CMK (cell line): ENCODE data around the gene CDRT4.
A peak's percentile ranks its signal among the peaks of the same experiment; 100 is the strongest.

ENCODE experiments used
- DNase-seq: peaks from one replicate; pipeline ENCODE4 v3.0.0-alpha.2; 2010; ENCODE audit warnings: low read depth

The CDRT4 gene

DNA sequence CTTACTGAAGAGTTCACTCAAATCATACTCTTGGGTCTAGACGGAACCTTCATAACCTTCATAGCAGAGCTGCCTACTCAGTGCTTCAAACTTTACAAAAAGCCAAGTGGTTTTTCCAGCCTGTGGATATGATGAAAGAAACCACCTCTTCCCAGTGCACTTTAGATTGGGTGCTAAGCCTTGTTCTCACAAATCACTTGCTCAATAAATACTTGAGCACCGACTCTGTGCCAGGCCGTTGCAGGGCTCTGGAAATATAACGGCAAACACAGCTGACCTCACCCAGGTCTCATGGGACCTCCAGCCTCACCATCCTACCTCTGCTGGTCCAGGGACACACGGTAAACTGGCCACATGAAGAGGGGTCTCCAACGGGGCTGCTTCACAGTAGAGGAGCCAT is 35.7 kb downstream of the CDRT4 start:
- DNase-seq, result no peak

DNA sequence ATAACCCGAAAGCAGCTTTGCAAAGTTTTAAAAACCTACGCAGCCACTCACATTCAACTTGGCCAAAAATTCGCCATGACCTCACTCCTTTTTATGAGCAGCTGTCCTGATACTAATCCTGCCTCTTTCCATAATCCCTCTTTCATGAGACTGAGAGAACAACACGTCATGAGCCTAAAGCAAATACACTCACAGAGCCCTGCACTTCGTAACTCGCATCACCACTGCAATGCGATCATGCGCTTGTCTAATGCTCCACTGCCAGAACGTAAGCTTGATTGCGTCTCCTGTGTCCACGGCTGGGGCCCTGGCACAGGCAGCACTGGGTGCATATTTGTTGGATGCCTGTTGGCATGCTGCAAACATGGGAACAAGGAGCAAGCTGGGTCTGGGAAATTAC is 36.2 kb downstream of the CDRT4 start:
- no peak for DNase-seq

DNA sequence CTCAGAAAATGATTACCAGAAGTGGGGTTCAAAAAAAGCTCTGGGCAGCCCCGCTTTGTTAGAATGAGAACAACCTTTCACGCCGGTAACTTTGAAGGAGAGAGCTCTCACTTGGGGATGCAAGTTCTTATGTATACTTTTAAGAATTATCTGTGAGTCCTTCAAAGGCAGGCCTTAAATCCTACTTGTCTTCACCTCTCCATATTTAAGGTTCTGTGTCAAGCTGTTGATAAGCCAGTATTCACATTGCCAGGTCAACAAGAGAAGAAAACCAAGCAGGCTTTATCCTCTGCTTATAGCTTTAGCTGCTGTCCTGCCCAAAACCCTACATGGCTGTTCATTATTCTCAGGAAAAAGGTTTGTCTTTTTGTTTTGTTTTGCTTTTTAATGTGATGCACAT is 42.9 kb downstream of the CDRT4 start:
- DNase-seq, result no peak

DNA sequence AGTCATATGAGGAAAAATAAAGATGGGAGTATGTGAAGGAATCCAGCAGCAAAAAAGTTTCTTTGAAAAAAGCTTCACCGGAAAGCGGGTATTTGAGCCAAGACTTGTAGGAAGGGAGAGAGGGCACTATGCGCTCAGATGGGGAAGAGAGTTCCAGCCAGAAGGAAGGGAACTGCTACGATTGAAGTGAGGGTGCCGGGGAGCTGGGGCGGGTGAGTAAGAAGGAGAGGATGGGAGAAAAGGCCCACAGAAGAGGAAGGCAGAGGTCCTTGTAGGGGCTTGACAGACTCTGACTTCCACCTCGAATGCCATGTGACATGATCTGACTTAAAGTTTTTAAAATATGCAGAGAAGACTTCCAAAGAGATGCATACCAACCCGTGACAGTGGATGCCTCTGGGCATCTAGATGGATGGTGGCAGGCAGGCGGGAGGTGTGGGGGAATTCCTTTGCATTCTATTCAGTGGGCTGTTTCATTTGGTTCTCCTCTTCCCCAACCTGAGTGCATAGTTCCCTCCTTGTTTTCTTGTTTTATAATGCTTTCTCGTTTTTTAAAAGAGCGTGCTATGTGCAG is 44.9 kb downstream of the CDRT4 start:
- no peak for DNase-seq

DNA sequence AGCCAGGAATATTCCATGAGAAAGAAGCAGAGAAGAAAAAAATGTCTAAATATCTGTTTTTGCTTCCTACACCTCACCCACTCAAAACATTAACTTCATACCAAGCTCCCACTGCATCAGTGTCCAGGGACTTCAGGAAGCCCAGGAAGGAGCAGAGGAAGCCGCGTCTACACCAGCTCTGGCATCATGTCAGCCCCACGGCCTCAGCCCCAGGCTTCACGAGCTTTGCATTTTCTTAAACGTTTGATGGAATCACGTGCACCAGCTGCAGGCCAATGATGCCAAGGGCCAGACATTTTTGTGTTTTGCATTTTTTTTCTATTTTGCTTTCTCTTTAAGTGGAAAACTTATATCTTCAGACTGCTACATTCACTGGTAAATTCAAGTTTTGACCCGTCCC is 48.6 kb downstream of the CDRT4 start:
- no peak for DNase-seq

DNA sequence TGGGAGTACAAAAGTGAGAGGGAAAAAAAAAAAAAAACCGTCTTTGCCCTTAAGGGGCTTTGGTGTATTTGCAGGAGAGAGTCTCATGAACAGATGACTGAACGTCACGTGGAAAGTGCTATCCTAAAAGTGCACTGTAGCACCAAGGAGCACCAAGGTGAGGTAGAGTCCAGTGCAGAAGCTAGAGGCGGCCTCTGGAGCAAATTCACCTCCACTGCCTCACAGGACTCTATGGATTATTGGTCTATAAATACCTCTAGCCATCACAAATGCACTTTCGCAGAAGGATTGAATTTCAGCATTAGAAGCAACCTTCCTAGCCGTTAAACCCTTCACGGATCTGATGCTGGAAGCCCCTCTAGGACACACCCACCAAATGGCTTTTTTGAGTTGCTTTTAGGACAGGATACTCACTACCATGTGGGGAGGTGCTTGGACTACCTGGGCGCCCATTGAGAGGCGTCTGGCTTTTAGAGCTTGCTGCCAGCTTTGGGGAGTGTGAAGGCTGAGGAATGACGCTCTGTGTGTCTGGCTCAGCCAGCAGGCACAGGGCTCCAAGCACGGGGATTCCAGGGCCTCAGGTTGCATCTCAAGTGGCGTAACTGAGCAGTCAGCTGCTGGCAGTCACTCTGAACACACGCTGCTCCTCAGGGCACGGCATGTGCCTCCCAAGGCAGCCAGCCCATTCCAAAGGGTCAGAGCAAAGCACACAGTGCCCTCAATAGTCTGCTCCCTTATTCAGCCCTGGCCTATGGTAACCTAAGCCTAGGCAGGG is 52.7 kb downstream of the CDRT4 start:
- no peak for DNase-seq

DNA sequence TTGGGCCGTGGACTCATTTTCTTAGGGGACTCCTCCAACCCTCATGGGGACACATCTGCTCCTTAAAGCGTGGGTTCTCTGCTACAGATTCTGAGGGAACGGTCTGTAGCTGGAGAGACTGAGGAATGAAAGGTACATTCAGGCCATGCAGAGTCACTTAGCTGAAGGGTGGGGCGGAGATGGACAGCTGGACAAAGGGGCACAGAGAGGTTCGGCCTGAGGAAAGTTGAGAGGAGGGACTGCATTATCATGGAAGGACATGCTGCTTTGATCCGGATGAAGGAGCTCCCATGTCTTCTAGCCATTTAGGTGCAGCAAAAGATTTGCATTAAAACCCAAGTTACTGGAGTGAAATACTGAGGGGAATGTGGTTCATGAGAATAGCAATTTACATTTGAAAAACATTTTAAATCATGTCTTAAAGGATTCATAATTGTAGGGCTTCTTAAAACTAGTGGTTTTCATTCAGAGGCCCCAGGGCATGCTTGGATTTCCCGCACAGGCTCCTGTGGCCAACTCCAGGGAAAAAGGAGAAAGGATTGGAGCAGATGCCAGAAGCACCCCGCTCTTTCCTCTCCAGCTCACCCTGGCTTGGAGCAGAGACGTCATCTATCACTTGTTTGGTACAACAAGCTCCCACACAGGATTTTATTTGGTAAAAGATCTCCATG is 54.2 kb downstream of the CDRT4 start:
- no peak for DNase-seq

DNA sequence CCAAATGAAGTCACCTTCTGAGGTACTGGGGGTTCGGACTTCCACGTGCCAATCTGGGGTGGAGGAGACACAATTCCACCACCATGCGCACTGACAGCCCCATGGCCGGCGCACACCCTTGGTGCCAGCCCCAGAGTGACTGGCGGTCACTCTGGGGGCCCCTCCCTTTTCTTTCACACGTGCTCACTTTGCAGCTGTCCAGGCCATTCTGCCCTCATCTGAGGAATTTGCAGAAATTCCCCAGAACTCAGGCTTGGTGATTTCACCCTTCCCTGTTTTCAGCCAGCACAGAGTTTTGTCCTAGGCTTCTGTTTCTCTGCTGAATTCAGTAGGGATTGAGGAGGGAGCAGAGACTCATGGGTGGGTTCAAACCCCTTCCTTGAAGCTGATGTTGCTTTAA is 54.8 kb downstream of the CDRT4 start:
- no peak for DNase-seq

DNA sequence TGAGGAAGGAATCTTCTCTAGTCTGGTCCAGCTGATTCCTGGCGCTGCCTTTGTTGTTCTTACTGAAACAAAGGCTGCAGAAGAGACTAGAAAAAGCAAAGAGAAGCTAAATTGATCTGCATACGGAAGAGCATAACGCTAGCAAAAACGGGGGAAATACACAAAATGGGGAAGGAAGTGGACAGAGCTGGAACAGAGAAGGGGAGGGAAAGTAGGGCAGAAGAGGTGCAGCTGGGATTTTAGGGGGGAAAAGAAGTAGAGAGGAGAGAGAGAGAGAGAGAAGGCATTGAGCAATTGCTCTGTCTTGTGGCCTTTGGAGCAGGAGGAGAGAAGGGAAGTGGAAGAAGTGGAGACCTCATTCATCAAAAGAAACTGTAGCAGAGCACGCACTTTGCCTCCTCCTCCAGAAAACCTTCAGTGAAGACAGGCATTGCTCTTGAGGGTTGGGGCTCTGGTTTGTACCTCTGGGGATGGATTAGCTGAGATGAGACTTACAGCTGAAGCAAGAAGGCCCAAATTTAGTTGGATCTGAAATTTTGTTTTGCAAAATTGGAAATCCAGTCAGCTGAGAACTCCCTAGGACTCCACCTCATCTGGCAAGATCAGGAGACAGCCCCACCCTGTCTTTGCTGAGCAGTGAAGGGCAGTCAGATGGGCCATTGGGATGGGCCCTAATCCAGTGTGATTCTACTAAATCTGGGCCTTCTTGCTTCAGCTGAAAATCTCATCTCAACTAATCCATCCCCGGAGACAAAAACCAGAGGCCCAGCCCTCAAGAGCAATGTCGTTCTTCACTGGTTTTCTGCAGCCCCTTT is 55.8 kb downstream of the CDRT4 start:
- peak; percentile 4 for DNase-seq

DNA sequence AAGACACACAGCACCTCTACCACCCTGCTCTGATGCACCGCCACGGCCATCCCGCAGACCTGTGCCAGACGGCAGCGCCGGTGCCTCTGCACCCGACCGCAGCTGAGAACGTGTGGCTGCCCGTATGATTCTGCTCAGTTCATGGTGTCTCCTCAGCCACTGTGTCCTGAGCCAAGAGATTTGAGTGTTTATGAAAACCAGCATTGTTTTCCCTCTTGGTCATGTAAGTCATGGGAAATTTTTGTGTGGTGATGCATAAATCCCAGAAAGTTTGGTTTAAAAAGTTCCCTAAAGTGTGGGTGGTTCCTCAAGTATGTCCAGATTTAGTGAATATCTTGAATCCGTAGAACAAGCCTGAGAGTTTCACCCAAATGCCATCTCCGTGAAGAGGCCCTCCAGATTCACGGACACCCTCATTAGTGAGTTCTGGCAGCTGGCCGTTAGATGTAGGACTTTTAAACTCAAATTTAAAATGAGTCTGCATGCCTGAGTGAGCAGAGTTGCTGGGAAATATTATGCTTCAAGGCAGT is 57.6 kb downstream of the CDRT4 start:
- no peak for DNase-seq

DNA sequence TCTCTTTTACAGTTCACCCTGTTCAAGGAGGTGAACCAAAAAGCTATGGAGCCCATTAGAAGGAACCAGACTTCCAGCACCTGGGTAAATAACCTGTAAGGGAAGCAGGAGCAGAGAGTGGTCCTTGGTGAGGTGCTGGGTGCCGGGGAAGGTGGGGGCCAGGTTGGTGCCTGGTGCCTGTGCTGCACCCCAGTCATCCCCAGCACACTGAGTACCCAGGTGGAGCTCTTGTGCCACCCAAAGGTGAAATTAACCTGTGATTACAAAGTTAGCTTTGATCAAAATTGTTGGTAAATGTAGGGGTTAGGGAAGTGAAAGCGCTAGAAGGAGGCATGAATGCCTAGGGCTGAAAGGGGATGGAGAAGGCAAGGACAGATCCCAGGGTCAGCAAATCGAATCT is 58.6 kb downstream of the CDRT4 start:
- no peak for DNase-seq

DNA sequence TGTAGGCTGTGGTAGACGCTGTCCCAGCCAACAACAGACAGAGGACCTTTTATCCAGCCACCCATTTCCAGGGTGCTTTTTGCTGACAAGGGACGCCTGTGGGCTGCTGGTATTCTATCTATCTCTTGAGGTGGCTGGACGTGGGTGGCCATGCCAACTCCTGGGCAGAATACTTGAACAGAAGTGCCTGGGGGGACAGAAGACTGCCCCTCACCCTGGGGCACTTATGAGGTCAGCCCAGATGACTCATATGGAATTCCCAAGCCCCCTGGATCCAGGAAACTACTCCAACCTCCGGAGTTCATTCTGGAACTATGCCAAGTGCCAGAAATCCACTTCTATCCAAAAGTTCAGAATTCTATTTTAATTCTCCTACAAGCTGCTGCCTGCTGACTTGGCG is 61.3 kb downstream of the CDRT4 start:
- no peak for DNase-seq

DNA sequence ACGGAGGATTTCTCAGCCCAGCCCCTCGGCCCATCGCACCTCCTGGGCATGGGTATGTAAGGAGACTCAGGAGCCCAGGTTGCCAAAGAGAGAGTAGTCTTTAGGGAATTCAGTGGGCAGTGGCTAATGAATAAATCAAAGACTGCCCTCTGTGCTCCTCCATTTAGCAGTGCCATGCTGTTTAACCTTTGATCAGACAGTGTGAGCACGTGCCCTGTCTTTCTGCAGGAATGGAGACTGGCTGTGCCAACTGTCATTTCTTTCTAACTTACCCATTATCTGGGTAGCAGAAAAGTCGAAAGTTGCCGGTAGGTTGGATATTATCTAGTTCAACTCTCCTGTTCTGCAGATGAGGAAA is 62.4 kb downstream of the CDRT4 start:
- no peak for DNase-seq

DNA sequence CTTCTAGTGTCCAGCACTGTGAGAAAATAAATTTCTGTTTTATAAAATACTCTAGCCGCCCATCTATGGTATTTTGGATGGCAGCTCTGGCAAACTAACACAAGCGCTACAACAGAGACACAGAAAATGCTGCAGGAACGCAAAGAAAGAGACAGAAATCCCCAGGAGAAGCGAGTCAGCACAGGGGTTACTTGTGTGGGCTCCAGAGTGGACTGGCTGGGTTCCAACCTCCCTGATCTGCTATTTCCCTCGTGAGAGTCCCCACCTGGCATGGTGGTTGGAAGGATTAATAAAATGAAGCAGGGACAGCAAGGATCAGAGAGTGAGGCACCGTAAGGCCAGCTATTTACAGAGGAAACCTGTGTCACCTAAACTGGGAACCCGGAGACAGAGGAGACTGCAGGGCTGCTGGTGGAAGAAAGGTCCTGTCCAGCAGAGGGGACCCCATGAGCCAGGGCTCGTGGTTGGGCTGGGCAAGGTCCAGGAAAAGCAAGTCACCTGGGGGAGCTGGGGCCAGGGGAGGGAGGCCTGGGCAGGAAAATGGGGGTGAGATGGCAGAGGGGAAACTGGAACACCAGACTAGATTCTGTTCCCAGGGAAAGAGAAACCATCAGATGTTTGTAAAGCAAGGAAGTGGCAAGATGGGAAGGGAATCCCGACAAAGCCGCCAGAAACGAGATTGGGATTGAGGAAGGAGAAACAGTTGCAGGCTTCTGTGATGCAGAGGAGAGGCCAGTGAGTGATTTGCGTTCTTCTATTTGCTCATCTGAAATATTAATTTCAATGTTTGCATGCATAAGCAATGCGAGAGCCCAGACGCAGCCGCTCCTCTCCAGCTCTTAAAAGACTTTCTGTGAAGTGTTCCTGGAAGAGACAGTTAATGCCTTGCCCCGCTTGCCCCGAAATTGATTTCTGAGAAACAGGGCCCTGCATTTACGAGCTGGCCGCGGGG is 63.0 kb downstream of the CDRT4 start:
- no peak for DNase-seq

DNA sequence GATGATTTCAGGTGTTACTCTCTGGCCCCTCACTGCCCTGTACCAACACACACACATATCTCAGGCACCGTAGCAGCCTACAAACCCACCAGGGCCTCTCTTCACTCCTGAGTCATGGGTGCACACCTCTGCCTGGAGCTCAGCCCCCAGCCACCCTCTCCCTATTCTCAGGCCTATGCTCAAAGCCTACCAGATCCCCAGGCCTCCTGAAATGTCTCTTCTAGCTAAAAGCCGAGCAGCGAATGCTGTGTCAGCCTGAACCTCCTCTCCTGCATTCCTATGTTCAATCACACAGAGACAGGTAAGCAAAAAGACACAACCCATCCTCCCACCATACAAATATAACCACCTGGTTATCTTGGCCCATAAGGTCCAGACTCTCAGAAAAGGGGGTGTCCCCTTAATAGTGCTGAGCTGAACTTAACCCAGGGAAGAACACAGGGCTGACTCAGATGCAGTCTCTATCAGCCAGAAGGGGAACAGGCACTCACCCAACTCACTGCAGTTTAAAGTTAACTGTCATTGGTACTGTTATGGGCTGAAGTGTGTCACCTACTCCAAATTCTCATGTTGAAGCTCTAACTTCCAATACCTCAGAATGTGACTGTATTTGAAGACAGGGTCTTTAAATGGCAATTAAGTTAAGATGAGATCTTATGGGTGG is 64.0 kb downstream of the CDRT4 start:
- no peak for DNase-seq

DNA sequence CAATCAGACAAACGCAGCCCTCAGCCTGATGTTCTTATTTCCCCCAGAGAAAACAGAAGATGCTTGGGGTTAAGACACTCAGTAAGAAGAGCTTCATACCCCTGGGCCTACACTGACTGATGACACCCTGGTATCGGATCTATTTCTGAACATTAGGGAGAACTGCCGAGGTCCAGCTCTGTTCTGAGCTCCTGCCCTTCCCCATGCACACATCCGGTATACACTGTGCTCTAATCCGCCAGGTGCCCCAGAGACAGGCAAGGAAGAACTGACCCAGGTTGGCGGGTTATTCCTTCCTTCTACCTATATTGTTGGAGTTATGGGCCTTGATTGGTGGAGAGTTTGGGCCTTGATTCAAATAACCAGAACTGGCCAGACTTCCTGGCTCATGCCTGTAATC is 68.0 kb downstream of the CDRT4 start:
- DNase-seq, result no peak

DNA sequence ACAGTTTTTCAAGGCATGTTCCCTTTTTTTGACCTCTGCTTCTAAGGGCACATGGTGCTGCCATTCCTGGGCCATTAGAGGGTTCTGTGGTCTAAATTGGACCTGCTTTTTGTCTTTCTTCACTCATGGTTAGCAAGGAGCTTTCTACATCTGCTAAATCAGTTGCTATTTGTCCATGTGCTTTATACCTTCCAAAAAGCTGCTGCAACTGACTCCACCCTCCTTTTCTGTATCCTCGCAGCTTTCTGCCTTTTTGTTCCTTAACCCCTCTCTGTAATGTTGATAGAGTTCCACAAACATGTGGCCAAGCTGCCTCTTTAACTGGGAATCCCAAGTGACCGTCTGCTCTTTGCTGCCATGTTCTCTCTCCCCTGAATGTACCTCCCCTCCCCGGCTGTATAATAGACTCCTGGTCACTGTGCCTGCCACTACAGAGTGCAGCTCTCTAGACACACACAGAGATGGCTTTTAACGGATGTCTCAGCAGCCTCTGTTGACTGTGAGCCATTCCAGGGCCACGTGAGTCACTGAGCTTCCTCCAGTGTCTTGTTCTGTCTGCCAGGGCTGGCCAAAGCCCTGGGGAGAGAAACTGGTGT is 68.6 kb downstream of the CDRT4 start:
- no peak for DNase-seq

DNA sequence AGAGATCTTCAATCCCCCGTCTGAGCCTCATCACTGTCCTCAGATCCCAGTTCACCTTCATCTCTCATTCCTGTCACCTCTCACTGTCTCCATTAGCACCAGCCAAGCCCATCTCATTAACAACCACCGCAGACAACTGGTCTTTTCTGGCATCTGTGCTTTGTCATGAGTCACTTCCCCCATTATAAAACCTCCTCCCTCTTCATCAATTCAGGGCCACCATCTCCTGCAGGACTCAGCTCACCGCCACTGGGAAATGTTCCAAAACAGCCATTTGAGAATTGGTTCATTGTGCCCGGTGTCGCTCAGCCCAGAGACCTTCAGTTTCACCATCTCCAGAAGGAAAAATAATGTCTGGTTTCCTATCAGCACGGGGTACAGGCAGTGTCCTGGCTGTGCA is 69.1 kb downstream of the CDRT4 start:
- no peak for DNase-seq

DNA sequence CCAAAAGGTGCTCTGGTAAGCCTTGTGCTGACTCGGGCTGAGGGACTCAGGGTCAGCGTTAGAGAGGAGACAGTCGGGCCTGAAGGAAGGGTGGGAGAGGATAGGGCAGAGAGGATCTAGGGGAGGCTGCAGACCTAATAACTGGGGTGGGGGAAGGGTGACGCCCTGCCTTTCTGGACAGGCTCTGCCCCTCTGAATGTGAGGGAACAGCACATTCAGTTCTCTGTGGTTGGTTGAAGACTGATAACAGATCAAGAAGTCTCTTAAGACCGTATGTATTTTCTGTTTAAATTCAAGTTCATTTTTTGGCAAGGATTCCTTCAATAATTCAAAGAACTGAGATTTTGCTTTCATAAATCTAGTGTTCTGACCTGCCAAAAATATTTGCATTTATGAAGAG is 69.8 kb downstream of the CDRT4 start:
- no peak for DNase-seq

DNA sequence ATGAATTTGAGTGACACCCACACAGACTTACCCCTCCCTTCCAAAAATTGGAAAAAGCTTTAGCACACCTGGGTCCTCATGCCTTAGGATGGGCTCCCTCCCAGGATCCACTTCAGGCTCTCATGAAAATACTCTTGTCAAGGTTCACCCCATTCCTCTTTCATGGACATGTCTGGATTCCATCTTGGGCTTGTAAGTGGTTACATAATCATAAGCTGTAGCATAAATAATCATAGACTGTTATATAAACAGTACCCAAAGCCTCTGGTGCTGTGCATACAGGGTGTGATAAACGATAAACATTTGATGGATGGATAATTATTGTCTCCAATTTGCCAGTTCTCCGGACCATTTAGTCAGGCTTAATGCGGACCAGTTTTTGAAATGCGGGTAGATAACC is 72.3 kb downstream of the CDRT4 start:
- no peak for DNase-seq
